Measurements from ENCODE around the gene STXBP1. TPM values are rescaled to one million over a fixed set of nuclear protein-coding genes. Genes with fewer than 3 reads are reported as not detected.

STXBP1 gene
- total RNA-seq, 1 donor from 2014 or later, result 16.0 TPM

GRCh38 chr9:127651697-127652610 lies 39.9 kb downstream of the STXBP1 start:
- no peak for DNase-seq (ENCODE audit: low read depth, low spot score)

- DNase-seq (ENCODE audit: low read depth, low spot score), result no peak
These were observed 40.7 kb downstream of the STXBP1 start for GRCh38 chr9:127652733-127653132.

GRCh38 chr9:127654619-127655018 lies 42.5 kb downstream of the STXBP1 start:
- DNase-seq (ENCODE audit: low read depth, low spot score), result no peak

- DNase-seq (ENCODE audit: low read depth, low spot score), result no peak
These were observed 46.4 kb downstream of the STXBP1 start for GRCh38 chr9:127658428-127658827.

DNA sequence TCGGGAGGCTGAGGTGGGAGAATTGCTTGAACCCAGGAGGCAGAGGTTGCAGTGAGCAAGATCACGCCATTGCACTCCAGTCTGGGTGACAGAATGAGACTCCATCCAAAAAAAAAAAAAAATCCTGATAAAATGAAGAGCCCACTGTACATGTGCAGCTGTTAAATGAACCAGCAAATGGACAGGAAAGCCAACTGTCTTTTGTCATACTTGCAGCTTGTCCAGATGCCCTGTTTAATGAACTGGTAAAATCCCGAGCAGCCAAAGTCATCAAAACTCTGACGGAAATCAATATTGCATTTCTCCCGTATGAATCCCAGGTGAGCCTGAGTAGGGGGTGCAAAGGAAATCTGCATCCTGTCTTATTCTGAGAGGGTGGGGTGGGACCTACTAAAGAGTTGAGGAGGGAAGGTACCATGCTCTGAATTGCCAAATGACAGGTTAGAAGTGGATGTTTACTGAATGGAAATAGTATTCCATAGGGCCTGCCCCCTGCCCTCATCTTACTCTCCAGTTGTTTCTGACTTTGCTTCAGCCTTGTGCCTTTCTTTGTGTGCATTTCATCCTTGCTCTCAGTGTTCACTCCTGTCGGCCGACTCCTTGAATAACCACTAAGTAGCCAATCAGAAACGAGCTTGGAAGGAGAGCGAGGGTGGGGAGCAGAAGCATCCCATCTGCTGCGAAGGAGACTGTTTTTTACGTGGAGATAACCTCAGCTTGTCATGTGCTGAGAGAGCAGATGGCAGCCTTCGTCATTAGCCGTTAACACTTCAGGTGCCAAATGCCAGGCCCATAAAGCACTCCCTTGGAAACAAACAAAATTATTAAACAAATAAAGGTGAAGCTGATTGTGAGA lies 49.0 kb downstream of the STXBP1 start:
- no peak for DNase-seq (ENCODE audit: low read depth, low spot score)

DNA sequence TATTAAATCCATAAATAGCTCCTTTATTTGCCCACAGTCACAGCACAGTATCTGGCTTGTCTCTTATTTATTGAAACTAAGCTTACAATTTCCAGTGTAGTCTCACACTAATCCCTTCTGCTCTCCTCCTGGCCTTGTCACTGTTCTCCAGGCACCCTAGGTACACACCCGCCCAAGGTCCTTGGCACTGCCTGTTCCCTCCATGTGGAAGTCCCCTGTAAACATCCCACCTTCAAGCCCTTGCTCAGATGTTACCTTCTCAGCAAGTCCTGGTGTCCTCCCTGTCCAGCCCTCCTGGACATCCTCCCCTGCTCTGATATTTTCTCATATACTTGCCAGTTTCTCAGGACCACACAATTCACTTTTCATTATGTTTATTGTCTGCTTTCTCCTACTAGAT lies 50.5 kb downstream of the STXBP1 start:
- no peak for DNase-seq (ENCODE audit: low read depth, low spot score)

- DNase-seq (ENCODE audit: low read depth, low spot score), result no peak
These were observed 52.2 kb downstream of the STXBP1 start for GRCh38 chr9:127664324-127664677.

DNA sequence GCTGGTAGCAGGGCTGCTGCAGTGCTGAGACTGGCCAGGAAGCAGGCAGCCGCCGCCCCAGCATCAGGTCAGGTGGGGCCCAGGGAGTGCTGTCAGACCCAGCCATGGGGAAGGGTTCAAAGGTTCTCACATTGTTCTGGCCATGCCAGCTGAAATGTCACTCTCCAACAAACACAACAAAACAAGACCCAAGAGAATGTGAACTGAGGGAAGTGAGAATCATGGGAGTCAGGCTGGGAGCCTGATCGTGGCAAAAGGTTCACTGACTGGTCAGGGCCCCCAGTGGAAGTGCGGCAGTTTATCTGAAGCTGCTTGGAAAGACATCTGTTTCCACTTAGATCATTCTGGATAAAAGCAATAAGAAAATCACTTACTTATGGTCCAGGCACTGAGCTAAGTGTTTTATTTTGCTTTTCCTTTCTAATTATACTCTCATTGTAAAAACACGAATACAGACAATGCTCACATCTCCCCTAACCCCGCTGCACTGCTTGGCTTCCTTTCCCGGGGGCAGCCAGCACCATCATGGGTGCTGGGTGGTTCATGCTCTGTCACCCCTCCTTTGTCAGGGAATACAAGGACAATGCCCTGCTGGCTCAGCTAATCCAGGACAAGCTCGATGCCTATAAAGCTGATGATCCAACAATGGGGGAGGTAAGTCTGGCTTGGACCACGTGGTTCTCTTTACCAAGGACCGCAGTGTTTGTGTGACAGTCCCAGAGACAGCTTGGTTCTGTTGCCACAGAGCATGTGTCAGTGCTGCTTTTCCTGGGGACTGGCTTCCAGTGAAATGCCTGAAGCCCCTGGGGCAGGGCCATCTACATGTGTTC lies 52.8 kb downstream of the STXBP1 start:
- DNase-seq (ENCODE audit: low read depth, low spot score), result no peak

- DNase-seq (ENCODE audit: low read depth, low spot score), result no peak
These were observed 55.2 kb downstream of the STXBP1 start for GRCh38 chr9:127667127-127667844.

- no peak for DNase-seq (ENCODE audit: low read depth, low spot score)
These were observed 55.8 kb downstream of the STXBP1 start for GRCh38 chr9:127667906-127668305.

- no peak for DNase-seq (ENCODE audit: low read depth, low spot score)
These were observed 61.2 kb downstream of the STXBP1 start for GRCh38 chr9:127673234-127673633.

- no peak for DNase-seq (ENCODE audit: low read depth, low spot score)
These were observed 64.6 kb downstream of the STXBP1 start for GRCh38 chr9:127676638-127677037.

- no peak for DNase-seq (ENCODE audit: low read depth, low spot score)
These were observed 67.4 kb downstream of the STXBP1 start for GRCh38 chr9:127679506-127679905.

GRCh38 chr9:127680226-127680625 lies 68.1 kb downstream of the STXBP1 start:
- no peak for DNase-seq (ENCODE audit: low read depth, low spot score)

GRCh38 chr9:127680846-127681245 lies 68.8 kb downstream of the STXBP1 start:
- no peak for DNase-seq (ENCODE audit: low read depth, low spot score)

DNA sequence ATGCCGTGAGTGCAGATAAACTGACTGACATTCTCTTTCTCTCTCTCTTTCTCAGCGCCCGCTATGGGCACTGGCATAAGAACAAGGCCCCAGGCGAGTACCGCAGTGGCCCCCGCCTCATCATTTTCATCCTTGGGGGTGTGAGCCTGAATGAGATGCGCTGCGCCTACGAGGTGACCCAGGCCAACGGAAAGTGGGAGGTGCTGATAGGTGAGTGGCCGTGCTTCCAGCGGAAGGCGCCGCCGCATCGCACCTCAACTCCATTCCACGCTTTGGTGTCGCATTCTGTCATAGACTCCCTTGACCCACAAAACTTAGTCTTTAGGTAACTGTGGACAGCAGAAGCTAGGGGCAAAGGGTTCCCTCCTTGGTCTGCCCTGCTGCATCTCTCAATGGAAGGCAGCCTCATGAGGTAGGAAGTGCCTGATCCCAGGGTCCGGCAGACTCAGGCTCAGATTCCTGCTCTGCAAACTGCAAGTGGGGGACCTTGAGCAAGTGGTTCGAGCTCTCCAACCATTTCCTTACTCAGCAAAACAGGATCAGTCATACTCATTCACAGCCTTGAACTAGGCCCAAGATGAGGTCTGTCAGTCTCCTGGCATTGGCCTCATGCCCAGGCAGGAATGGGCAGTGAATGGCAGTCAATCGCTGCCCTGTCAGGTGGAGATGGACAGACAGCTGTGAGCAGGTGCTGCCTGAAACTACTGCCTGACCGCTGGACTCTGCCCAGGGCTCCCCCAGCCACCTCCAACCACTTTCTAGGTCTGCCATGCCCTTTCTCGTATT lies 70.5 kb downstream of the STXBP1 start:
- DNase-seq (ENCODE audit: low read depth, low spot score), result no peak

DNA sequence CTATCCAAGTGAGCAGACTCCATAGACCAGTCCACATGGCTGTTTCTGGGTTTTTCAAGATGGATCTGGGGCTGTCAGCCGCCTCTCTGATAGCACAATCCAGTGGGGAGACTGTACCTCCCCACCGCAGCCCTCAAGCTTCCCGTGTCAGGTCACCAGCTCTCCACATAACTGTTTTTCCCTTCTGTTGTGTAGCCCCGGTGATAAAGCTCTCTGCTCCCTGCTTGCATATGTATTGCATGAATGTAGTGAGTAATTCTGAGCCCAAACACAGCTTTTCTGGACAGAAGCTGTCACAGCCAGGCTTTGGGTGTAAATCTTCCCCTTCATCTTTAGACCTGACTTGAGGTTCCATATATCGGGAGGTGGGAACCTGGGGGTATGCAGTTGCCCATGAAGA lies 71.6 kb downstream of the STXBP1 start:
- no peak for DNase-seq (ENCODE audit: low read depth, low spot score)

DNA sequence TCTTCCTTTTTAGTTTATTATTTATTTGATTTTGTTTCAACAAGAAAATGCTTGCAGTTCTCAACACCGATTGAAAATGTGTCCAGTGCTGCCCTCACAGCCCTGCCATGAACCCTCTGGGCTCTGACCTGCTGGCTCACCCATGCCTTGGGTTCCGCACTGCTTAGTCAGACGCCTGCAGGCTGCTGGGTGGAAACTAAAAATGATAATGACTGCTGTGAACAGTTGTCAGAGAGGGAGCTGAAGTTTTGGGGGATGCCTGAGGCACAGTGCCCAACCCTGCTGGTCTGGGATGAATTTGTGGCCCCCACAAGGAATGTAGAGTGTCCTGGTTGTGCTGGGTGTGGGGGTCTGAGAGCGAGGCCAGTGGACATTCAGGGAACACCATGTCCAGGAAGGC lies 72.5 kb downstream of the STXBP1 start:
- no peak for DNase-seq (ENCODE audit: low read depth, low spot score)

DNA sequence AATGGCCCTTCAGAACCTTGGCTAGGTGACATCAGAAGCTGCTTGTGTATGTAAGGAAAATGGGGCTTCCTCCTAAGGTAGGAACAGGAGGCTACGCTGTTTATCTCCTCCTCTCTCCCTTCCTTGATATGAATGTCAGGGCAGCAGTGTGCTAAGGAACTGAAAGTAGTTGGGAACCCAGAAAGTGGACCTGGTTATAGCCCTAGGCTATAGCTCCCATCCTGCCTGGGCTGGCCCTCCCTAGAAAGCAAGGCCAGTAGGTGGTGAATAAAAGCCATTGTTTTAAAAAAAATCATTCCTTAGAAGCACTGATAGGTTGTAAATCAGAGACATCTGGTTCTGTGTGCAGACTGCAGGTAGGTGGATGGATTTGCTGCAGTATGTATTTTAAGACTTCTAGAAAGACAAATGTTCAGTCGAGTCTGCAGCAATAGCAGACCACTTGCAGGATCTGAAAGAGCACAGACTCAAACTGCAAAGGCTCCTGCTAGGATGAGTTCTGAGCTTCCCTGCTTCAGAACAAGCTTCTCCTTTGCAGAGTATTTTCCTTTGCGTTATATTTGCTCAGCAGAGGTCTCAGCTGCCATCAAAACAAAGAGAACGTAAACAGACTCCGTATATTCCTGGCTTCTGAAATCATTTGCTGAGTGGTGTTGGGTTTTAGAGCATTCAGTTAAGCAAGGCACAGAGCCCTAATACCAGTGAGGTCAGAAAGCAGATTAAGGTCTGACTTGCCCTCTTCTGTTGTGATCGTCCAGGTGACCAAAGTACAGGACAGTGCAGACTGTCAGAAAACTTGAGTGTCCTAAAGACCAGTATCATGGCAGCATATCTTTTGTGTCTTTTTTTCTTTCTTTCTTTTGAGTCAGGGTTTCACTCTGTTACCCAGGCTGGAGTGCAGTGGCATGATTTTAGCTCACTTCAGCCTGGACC lies 74.7 kb downstream of the STXBP1 start:
- DNase-seq (ENCODE audit: low read depth, low spot score), result no peak

Data from pulmonary artery endothelial cell (primary cell).